PC-9 (cell line): ENCODE results near the gene BET1. TPM values are rescaled to one million over a fixed set of nuclear protein-coding genes. Genes with fewer than 3 reads are reported as not detected.

Experiments used
- BruUV-seq: library from RNA; stranded (reverse); fragments of 400-500 nt; replicated peaks from 2 replicates; lab custom pipeline; 2021; lab: Mats Ljungman, UMichigan
- CTCF ChIA-PET: fragments of 300-600 bp; sonication (Branson Sonifier 250); formaldehyde crosslinking; loops from one replicate; lab custom pipeline; 2022; ENCODE audit warnings: antibody characterized with exemption; lab: Charles Lee
- POLR2A ChIA-PET: fragments of 300-600 bp; sonication (Branson Sonifier 250); formaldehyde crosslinking; loops from one replicate; lab custom pipeline; 2022; ENCODE audit warnings: antibody characterized with exemption; ENCODE audit not compliant: unreplicated experiment; lab: Charles Lee
- DNase-seq, 2 experiments: peaks; one replicate each; pipeline versions ENCODE4 v3.0.0 to v3.0.0-alpha.2; 2015 to 2022; ENCODE audit warnings: mixed read lengths in 1 of 2
- H2AFZ ChIP-seq: fragments of 200-600 bp; sonication (generic); 2 replicates; pipeline ENCODE4 v1.8.1; 2017; ENCODE audit warnings: antibody characterized with exemption
- H3F3A ChIP-seq: fragments of 200-600 bp; sonication (generic); 2 replicates; pipeline ENCODE4 v1.8.1; 2017; ENCODE audit warnings: antibody characterized with exemption, mild to moderate bottlenecking, low read depth; ENCODE audit not compliant: insufficient read depth
- H3K27ac ChIP-seq: fragments of 200-600 bp; sonication (generic); 2 replicates; pipeline ENCODE4 v1.6.1; 2016; ENCODE audit warnings: mixed run types
- H3K27me3 ChIP-seq: fragments of 200-600 bp; sonication (generic); 2 replicates; pipeline ENCODE4 v1.6.1; 2016; ENCODE audit warnings: low read depth, mixed run types; ENCODE audit not compliant: insufficient read depth
- H3K36me3 ChIP-seq: fragments of 200-600 bp; sonication (generic); 2 replicates; pipeline ENCODE4 v1.6.1; 2016; ENCODE audit warnings: low read depth, mixed run types
- H3K4me1 ChIP-seq: fragments of 200-600 bp; sonication (generic); replicated peaks from 2 replicates; pipeline ENCODE4 v1.6.1; 2016; ENCODE audit warnings: mixed run types; ENCODE audit not compliant: insufficient read depth
- H3K4me2 ChIP-seq: fragments of 200-600 bp; sonication (generic); 2 replicates; pipeline ENCODE4 v1.6.1; 2017; ENCODE audit warnings: mixed run types
- H3K4me3 ChIP-seq: fragments of 200-600 bp; sonication (generic); 2 replicates; pipeline ENCODE4 v1.6.1; 2016; ENCODE audit warnings: mixed run types
- H3K79me2 ChIP-seq: fragments of 200-600 bp; sonication (generic); 2 replicates; pipeline ENCODE4 v1.6.1; 2017; ENCODE audit warnings: low read depth, mixed run types
- H3K9me2 ChIP-seq: fragments of 200-600 bp; sonication (generic); 2 replicates; pipeline ENCODE4 v1.8.1; 2017; ENCODE audit warnings: mild to moderate bottlenecking; ENCODE audit not compliant: insufficient read depth
- H3K9me3 ChIP-seq: fragments of 200-600 bp; sonication (generic); 2 replicates; pipeline ENCODE4 v1.8.1; 2016; ENCODE audit warnings: low read depth; ENCODE audit not compliant: insufficient read depth
- H4K20me1 ChIP-seq: fragments of 200-600 bp; sonication (generic); 2 replicates; pipeline ENCODE4 v1.8.1; 2017; ENCODE audit not compliant: insufficient read depth
- CTCF ChIP-seq: fragments of 200-600 bp; sonication (generic); conservative IDR thresholded peaks from 2 replicates; pipeline ENCODE4 v1.6.1; 2017; ENCODE audit warnings: mixed run types, antibody characterized with exemption, mild to moderate bottlenecking, moderate library complexity
- EZH2 ChIP-seq: fragments of 200-600 bp; sonication (generic); IDR thresholded peaks from 2 replicates; pipeline ENCODE4 v1.8.0; 2017; ENCODE audit warnings: antibody characterized with exemption, low read depth
- intact Hi-C: fragments of 100-400 bp; cut with micrococcal nuclease; formaldehyde crosslinking; loops from one replicate; pipeline ENCODE4 v1.10.0; 2022; ENCODE audit not compliant: unreplicated experiment
- total RNA-seq: library from RNA; stranded (reverse); gene quantifications from 2 replicates; pipeline ENCODE4 v1.2.3, GENCODE V29; 2021

The BET1 gene
- total RNA-seq, 1 experiment from 2014 or later, result 43.0 TPM

- H3K36me3 ChIP-seq, result no peaks in the 10 kb centered on the region
- no peak overlapping the region for H3K4me3 ChIP-seq
- no peak for TF ChIP-seq CTCF
- no peak for TF ChIP-seq EZH2
- DNase-seq, result no peak
- no peaks in the 10 kb centered on the region for H3F3A ChIP-seq
- H3K79me2 ChIP-seq, result no peaks in the 10 kb centered on the region
- ChIA-PET POLR2A (no interaction called here), CTCF (interaction anchor here (0.6 kb wide), 1 partner anchor 54 kb away, joined by 4 read pairs; no protein-coding TSS in a partner anchor)
- no peaks in the 10 kb centered on the region for H4K20me1 ChIP-seq
- H3K9me2 ChIP-seq, result no peaks in the 10 kb centered on the region
- H3K27ac ChIP-seq, result no peak overlapping the region
- H2AFZ ChIP-seq, result no peak overlapping the region
- no peaks in the 10 kb centered on the region for H3K9me3 ChIP-seq
- no peaks in the 10 kb centered on the region for H3K4me1 ChIP-seq
- H3K27me3 ChIP-seq, result no peaks in the 10 kb centered on the region
- no TSS peak for BruUV-seq
- intact Hi-C loops, result no loop called here
- H3K4me2 ChIP-seq, result no peak overlapping the region
Measured at GRCh38 chr7:93945756-93946535, 58.2 kb downstream of the BET1 start.

- no peak overlapping the region for H2AFZ ChIP-seq
- no peak overlapping the region for H3K27ac ChIP-seq
- no peak overlapping the region for H3K4me2 ChIP-seq
- no peaks in the 10 kb centered on the region for H4K20me1 ChIP-seq
- no peaks in the 10 kb centered on the region for H3K4me1 ChIP-seq
- no peaks in the 10 kb centered on the region for H3K9me3 ChIP-seq
- H3K27me3 ChIP-seq, result no peaks in the 10 kb centered on the region
- POLR2A ChIA-PET, result no interaction called here
- no peak for DNase-seq
- intact Hi-C loops, result no loop called here
- no peak overlapping the region for H3K4me3 ChIP-seq
- CTCF ChIA-PET, result no interaction called here
- BruUV-seq, result no TSS peak
- H3K79me2 ChIP-seq, result no peaks in the 10 kb centered on the region
- TF ChIP-seq EZH2, result no peak
- no peak for TF ChIP-seq CTCF
- H3K9me2 ChIP-seq, result no peaks in the 10 kb centered on the region
- H3F3A ChIP-seq, result no peaks in the 10 kb centered on the region
- H3K36me3 ChIP-seq, result no peaks in the 10 kb centered on the region
Measured at GRCh38 chr7:93945083-93945482, 59.1 kb downstream of the BET1 start.

- no peaks in the 10 kb centered on the region for H3K4me1 ChIP-seq
- H4K20me1 ChIP-seq, result no peaks in the 10 kb centered on the region
- ChIA-PET CTCF (no interaction called here), POLR2A (no interaction called here)
- H3K79me2 ChIP-seq, result no peaks in the 10 kb centered on the region
- no peak overlapping the region for H3K4me3 ChIP-seq
- TF ChIP-seq EZH2, result no peak
- no peak for TF ChIP-seq CTCF
- H3F3A ChIP-seq, result no peaks in the 10 kb centered on the region
- no peak overlapping the region for H3K4me2 ChIP-seq
- DNase-seq, result no peak
- no peaks in the 10 kb centered on the region for H3K36me3 ChIP-seq
- no peak overlapping the region for H3K27ac ChIP-seq
- no peak overlapping the region for H2AFZ ChIP-seq
- H3K9me3 ChIP-seq, result no peaks in the 10 kb centered on the region
- H3K27me3 ChIP-seq, result no peaks in the 10 kb centered on the region
- no peaks in the 10 kb centered on the region for H3K9me2 ChIP-seq
- no TSS peak for BruUV-seq
- intact Hi-C loops, result no loop called here
Measured at GRCh38 chr7:93944673-93945072, 59.5 kb downstream of the BET1 start.
